Measurements from ENCODE around the gene GET4.

Gene GET4

GRCh38 chr7:857661-858060 is 18.7 kb upstream of the GET4 start:
- WGBS, 2 experiments (ENCODE audit: insufficient coverage in 2 of 2): 96 to 97% methylated on average over 9 of the region's 9 CpGs
- Histone ChIP-seq H3K27ac (ENCODE audit: low read depth, low read length, severe bottlenecking) (no peak overlapping the region), H3K4me1 (ENCODE audit: control insufficient read depth, insufficient read depth, low read length, poor library complexity, severe bottlenecking) (peaks cover 2% of the 10 kb centered on the region), H3K4me3 (ENCODE audit: extremely low read depth, insufficient read depth, low read length, poor library complexity, severe bottlenecking) (no peak overlapping the region), H3K9me3 (ENCODE audit: control insufficient read depth, low read length) (no peaks in the 10 kb centered on the region), H3K36me3 (ENCODE audit: control insufficient read depth, insufficient read depth, low read length) (peaks cover 93% of the 10 kb centered on the region)

GRCh38 chr7:859359-860030 is 16.9 kb upstream of the GET4 start:
- H3K9me3 ChIP-seq (ENCODE audit: control insufficient read depth, low read length): no peaks in the 10 kb centered on the region
- H3K36me3 ChIP-seq (ENCODE audit: control insufficient read depth, insufficient read depth, low read length): peaks cover 85% of the 10 kb centered on the region
- H3K27ac ChIP-seq (ENCODE audit: low read depth, low read length, severe bottlenecking): no peak overlapping the region
- H3K4me3 ChIP-seq (ENCODE audit: extremely low read depth, insufficient read depth, low read length, poor library complexity, severe bottlenecking): no peak overlapping the region
- 92% methylated on average over 8 to 14 of the region's 16 CpGs for WGBS, 2 experiments (ENCODE audit: insufficient coverage in 2 of 2)
- peaks cover 2% of the 10 kb centered on the region for H3K4me1 ChIP-seq (ENCODE audit: control insufficient read depth, insufficient read depth, low read length, poor library complexity, severe bottlenecking)

DNA sequence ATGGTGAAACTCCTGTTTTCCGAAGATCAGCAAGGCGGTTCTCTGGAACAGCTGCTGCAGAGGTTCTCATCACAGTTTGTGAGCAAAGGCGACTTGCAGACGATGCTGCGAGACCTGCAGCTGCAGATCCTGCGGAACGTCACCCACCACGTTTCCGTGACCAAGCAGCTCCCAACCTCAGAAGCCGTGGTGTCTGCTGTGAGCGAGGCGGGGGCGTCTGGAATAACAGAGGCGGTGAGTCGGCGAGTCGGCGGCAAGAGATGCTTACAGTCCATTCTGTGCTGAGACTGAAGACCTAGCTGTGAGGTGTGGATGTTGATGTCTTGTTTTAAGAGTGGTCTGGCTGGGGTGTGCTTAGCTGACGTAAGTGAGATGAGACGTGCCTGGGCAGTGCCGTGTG is 16.2 kb upstream of the GET4 start:
- no peak overlapping the region for H3K27ac ChIP-seq (ENCODE audit: low read depth, low read length, severe bottlenecking)
- no peaks in the 10 kb centered on the region for H3K9me3 ChIP-seq (ENCODE audit: control insufficient read depth, low read length)
- peaks cover 2% of the 10 kb centered on the region for H3K4me1 ChIP-seq (ENCODE audit: control insufficient read depth, insufficient read depth, low read length, poor library complexity, severe bottlenecking)
- 91 to 95% methylated on average over 18 to 21 of the region's 21 CpGs for WGBS, 2 experiments (ENCODE audit: insufficient coverage in 2 of 2)
- no peak overlapping the region for H3K4me3 ChIP-seq (ENCODE audit: extremely low read depth, insufficient read depth, low read length, poor library complexity, severe bottlenecking)
- peaks cover 84% of the 10 kb centered on the region for H3K36me3 ChIP-seq (ENCODE audit: control insufficient read depth, insufficient read depth, low read length)

DNA sequence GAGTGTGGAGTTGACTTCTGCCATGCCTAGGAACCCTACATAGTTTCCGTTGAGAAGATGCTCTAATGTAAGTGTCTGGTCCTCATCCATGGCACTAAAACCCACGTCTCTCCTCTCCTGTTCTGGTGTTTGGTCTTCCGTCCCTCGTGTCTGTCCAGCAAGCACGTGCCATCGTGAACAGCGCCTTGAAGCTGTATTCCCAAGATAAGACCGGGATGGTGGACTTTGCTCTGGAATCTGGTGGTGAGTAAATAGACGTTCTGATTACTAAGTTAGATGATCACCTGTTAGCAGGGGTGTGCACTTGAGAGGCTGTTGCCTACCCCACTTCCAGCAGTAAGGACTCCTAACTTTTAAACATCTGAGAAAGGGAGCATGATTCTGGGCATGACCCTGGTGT is 15.1 kb upstream of the GET4 start:
- Histone ChIP-seq H3K27ac (ENCODE audit: low read depth, low read length, severe bottlenecking) (no peak overlapping the region), H3K4me1 (ENCODE audit: control insufficient read depth, insufficient read depth, low read length, poor library complexity, severe bottlenecking) (peaks cover 2% of the 10 kb centered on the region), H3K9me3 (ENCODE audit: control insufficient read depth, low read length) (no peaks in the 10 kb centered on the region), H3K4me3 (ENCODE audit: extremely low read depth, insufficient read depth, low read length, poor library complexity, severe bottlenecking) (no peak overlapping the region), H3K36me3 (ENCODE audit: control insufficient read depth, insufficient read depth, low read length) (peaks cover 85% of the 10 kb centered on the region)
- WGBS, 2 experiments (ENCODE audit: insufficient coverage in 2 of 2): 93 to 95% methylated on average over 8 of the region's 9 CpGs

- Histone ChIP-seq H3K9me3 (ENCODE audit: control insufficient read depth, low read length) (no peaks in the 10 kb centered on the region), H3K27ac (ENCODE audit: low read depth, low read length, severe bottlenecking) (no peak overlapping the region), H3K4me1 (ENCODE audit: control insufficient read depth, insufficient read depth, low read length, poor library complexity, severe bottlenecking) (peaks cover 2% of the 10 kb centered on the region), H3K4me3 (ENCODE audit: extremely low read depth, insufficient read depth, low read length, poor library complexity, severe bottlenecking) (no peak overlapping the region), H3K36me3 (ENCODE audit: control insufficient read depth, insufficient read depth, low read length) (peaks cover 83% of the 10 kb centered on the region)
- WGBS, 2 experiments (ENCODE audit: insufficient coverage in 2 of 2): 97 to 98% methylated on average over 5 of the region's 6 CpGs
These were observed 14.2 kb upstream of the GET4 start for GRCh38 chr7:862157-862556.

DNA sequence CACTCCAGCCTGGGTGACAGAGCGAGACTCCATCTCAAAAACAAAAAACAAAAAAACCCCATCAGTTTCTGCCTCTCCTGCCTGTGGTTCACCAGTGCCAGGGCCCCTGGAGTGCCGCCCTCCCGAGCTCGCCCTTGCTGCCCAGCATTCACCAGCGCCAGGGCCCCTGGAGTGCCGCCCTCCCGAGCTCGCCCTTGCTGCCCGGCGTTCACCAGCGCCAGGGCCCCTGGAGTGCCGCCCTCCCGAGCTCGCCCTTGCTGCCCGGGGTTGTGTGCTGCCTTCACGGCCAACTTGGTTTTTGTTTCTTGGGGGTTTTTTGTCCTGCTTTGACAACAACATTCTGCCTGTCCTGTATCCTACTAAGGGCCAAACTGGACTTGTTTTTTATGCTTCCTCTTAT is 13.2 kb upstream of the GET4 start:
- Histone ChIP-seq H3K27ac (ENCODE audit: low read depth, low read length, severe bottlenecking) (no peak overlapping the region), H3K9me3 (ENCODE audit: control insufficient read depth, low read length) (no peaks in the 10 kb centered on the region), H3K4me3 (ENCODE audit: extremely low read depth, insufficient read depth, low read length, poor library complexity, severe bottlenecking) (no peak overlapping the region), H3K36me3 (ENCODE audit: control insufficient read depth, insufficient read depth, low read length) (peaks cover 84% of the 10 kb centered on the region), H3K4me1 (ENCODE audit: control insufficient read depth, insufficient read depth, low read length, poor library complexity, severe bottlenecking) (peaks cover 2% of the 10 kb centered on the region)
- 90 to 92% methylated on average over 12 of the region's 16 CpGs for WGBS, 2 experiments (ENCODE audit: insufficient coverage in 2 of 2)

- H3K36me3 ChIP-seq (ENCODE audit: control insufficient read depth, insufficient read depth, low read length): peaks cover 82% of the 10 kb centered on the region
- 97 to 98% methylated on average over 25 of the region's 25 CpGs for WGBS, 2 experiments (ENCODE audit: insufficient coverage in 2 of 2)
These were observed 10.4 kb upstream of the GET4 start for GRCh38 chr7:865921-866320.

GRCh38 chr7:867001-867405 is 9.4 kb upstream of the GET4 start:
- no peak overlapping the region for H3K4me3 ChIP-seq (ENCODE audit: extremely low read depth, insufficient read depth, low read length, poor library complexity, severe bottlenecking)
- peaks cover 80% of the 10 kb centered on the region for H3K36me3 ChIP-seq (ENCODE audit: control insufficient read depth, insufficient read depth, low read length)
- no peak overlapping the region for H3K27ac ChIP-seq (ENCODE audit: low read depth, low read length, severe bottlenecking)
- no peaks in the 10 kb centered on the region for H3K9me3 ChIP-seq (ENCODE audit: control insufficient read depth, low read length)
- 97% methylated on average over 18 of the region's 18 CpGs for WGBS, 2 experiments (ENCODE audit: insufficient coverage in 2 of 2)
- H3K4me1 ChIP-seq (ENCODE audit: control insufficient read depth, insufficient read depth, low read length, poor library complexity, severe bottlenecking): no peaks in the 10 kb centered on the region

More at GRCh38 chr7:865921-866320, 10.4 kb upstream of the GET4 start:
- Histone ChIP-seq H3K27ac (ENCODE audit: low read depth, low read length, severe bottlenecking) (no peak overlapping the region), H3K4me1 (ENCODE audit: control insufficient read depth, insufficient read depth, low read length, poor library complexity, severe bottlenecking) (no peaks in the 10 kb centered on the region), H3K9me3 (ENCODE audit: control insufficient read depth, low read length) (no peaks in the 10 kb centered on the region), H3K4me3 (ENCODE audit: extremely low read depth, insufficient read depth, low read length, poor library complexity, severe bottlenecking) (no peak overlapping the region)

DNA sequence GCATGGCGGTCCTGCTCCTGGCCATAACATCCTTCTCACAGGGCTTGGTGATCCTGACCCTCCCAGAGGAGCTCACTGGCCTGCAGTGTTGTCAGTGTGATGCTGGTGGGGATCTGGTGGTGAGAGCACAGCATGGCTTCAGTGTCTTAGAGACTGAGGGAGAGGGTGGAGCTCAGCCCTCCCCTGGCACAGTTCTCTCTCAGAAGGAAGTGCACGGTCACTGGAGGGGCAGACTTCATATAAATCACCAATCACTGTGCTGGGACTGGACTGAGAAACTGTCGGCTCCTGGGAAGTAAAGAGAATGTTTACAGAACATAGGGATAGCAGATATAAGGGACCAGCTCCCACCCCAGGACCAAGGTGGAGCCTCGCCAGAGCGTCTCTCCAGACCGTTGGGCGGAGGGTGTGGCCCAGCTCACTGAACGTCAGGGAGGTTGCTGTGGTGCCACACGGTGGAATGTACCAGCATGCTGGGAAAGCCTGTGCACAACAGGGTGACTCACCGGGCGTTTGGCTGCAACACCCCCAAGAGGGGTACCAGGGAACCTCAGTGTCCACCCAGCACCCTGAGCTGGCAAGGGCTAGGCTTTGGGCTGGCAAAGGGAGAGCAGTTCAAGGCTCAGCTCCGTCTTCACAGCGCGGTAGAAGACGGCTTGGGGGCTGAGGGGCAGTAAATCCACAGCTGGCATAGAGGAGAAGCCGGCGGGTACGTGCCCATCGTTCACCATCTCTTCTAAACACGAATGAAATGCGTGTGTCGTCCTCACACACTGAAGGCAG is 8.8 kb upstream of the GET4 start:
- H3K9me3 ChIP-seq (ENCODE audit: control insufficient read depth, low read length): no peaks in the 10 kb centered on the region
- H3K4me3 ChIP-seq (ENCODE audit: extremely low read depth, insufficient read depth, low read length, poor library complexity, severe bottlenecking): no peak overlapping the region
- 94 to 96% methylated on average over 20 of the region's 22 CpGs for WGBS, 2 experiments (ENCODE audit: insufficient coverage in 2 of 2)
- H3K4me1 ChIP-seq (ENCODE audit: control insufficient read depth, insufficient read depth, low read length, poor library complexity, severe bottlenecking): no peaks in the 10 kb centered on the region
- H3K36me3 ChIP-seq (ENCODE audit: control insufficient read depth, insufficient read depth, low read length): peaks cover 80% of the 10 kb centered on the region
- H3K27ac ChIP-seq (ENCODE audit: low read depth, low read length, severe bottlenecking): no peak overlapping the region

GRCh38 chr7:868189-868486 is 8.2 kb upstream of the GET4 start:
- Histone ChIP-seq H3K27ac (ENCODE audit: low read depth, low read length, severe bottlenecking) (no peak overlapping the region), H3K4me1 (ENCODE audit: control insufficient read depth, insufficient read depth, low read length, poor library complexity, severe bottlenecking) (no peaks in the 10 kb centered on the region), H3K36me3 (ENCODE audit: control insufficient read depth, insufficient read depth, low read length) (peaks cover 80% of the 10 kb centered on the region), H3K4me3 (ENCODE audit: extremely low read depth, insufficient read depth, low read length, poor library complexity, severe bottlenecking) (no peak overlapping the region), H3K9me3 (ENCODE audit: control insufficient read depth, low read length) (no peaks in the 10 kb centered on the region)
- 96 to 97% methylated on average over 14 to 16 of the region's 17 CpGs for WGBS, 2 experiments (ENCODE audit: insufficient coverage in 2 of 2)

DNA sequence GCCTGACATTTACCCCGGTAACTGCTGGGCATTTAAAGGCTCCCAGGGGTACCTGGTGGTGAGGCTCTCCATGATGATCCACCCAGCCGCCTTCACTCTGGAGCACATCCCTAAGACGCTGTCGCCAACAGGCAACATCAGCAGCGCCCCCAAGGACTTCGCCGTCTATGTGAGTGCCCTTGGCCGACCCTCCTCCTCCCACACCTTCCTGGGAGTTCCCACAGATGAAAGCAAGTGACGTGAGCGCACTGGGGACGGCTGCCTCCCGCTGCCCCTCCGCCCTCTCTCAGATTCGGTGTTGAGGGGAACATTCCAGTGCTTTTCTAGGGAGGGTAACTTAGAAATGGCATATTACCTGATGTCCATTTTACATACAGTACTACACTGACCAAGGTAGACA is 7.0 kb upstream of the GET4 start:
- H3K4me1 ChIP-seq (ENCODE audit: control insufficient read depth, insufficient read depth, low read length, poor library complexity, severe bottlenecking): no peaks in the 10 kb centered on the region
- no peak overlapping the region for H3K4me3 ChIP-seq (ENCODE audit: extremely low read depth, insufficient read depth, low read length, poor library complexity, severe bottlenecking)
- H3K27ac ChIP-seq (ENCODE audit: low read depth, low read length, severe bottlenecking): no peak overlapping the region
- peaks cover 82% of the 10 kb centered on the region for H3K36me3 ChIP-seq (ENCODE audit: control insufficient read depth, insufficient read depth, low read length)
- no peaks in the 10 kb centered on the region for H3K9me3 ChIP-seq (ENCODE audit: control insufficient read depth, low read length)
- WGBS, 2 experiments (ENCODE audit: insufficient coverage in 2 of 2): 98 to 100% methylated on average over 8 to 10 of the region's 14 CpGs

Data from mesodermal cell (in vitro differentiated cells).